ENCODE measurements around the gene TBC1D25. TPM values are rescaled to one million over a fixed set of nuclear protein-coding genes. Genes with fewer than 3 reads are reported as not detected.

TBC1D25 gene
- total and polyA plus RNA-seq, 2 of the 4 experiments (the other 2 are of a cell fraction) = 11.3 to 15.9 TPM

GRCh38 chrX:48514868-48515460 is 24.6 kb upstream of the TBC1D25 start:
- H3K14ac ChIP-seq (replicated peaks; ENCODE audit: low read depth, low read length) = no peak overlapping the region
- H3K79me1 ChIP-seq (ENCODE audit: low read depth in 1 of 2, low read length in 2 of 2) = no peaks in the 10 kb centered on the region
- no peak overlapping the region for H4K8ac ChIP-seq (ENCODE audit: low read depth in 2 of 2, low read length in 2 of 2)
- DNase-seq (no peak), ATAC-seq (ENCODE audit: low read depth) (no peak)
- no peaks in the 10 kb centered on the region for H3K4me1 ChIP-seq (ENCODE audit: control insufficient read depth, insufficient read depth, low read length)
- no peak overlapping the region for H2AFZ ChIP-seq (replicated peaks; ENCODE audit: low read length, poor library complexity)
- no peak overlapping the region for H3K4me2 ChIP-seq (ENCODE audit: low read depth, low read length)
- H3K56ac ChIP-seq (ENCODE audit: extremely low read depth, insufficient read depth, low read length) = no peak overlapping the region; the same call in 1 of the 2 replicates
- H3K9ac ChIP-seq (ENCODE audit: low read depth, low read length) = no peak overlapping the region
- no peaks in the 10 kb centered on the region for H4K20me1 ChIP-seq (ENCODE audit: insufficient read depth, low read length)
- WGBS, 2 experiments (ENCODE audit: extremely low coverage in 2 of 2, insufficient read length in 1 of 2) = 75% methylated on average over 4 of the region's 9 CpGs; no CpG with 5 or more reads in 1 of the 2 experiments
- H3K27ac ChIP-seq (ENCODE audit: insufficient read depth, low read length) = no peak overlapping the region
- H3K9me3 ChIP-seq (ENCODE audit: control insufficient read depth, insufficient read depth, low read length) = no peaks in the 10 kb centered on the region; the same call in 1 of the 2 replicates
- CTCF ChIA-PET = no interaction called here
- H3K36me3 ChIP-seq (ENCODE audit: control insufficient read depth, insufficient read depth, low read length) = peaks cover 3% of the 10 kb centered on the region
- H3K27me3 ChIP-seq (ENCODE audit: control insufficient read depth, insufficient read depth, low read length) = no peaks in the 10 kb centered on the region
- no peak overlapping the region for H3K4me3 ChIP-seq (ENCODE audit: insufficient read depth, low read depth, low read length)
- H2BK5ac ChIP-seq (ENCODE audit: low read depth, low read length, poor library complexity, severe bottlenecking) = no peak overlapping the region
- H2AK5ac ChIP-seq (ENCODE audit: low read depth, low read length) = no peak overlapping the region
- H4K91ac ChIP-seq (ENCODE audit: insufficient read depth, low read depth, low read length) = no peak overlapping the region
- H3K23ac ChIP-seq (ENCODE audit: low read depth, low read length) = no peak overlapping the region
- H2AK9ac ChIP-seq (replicated peaks; ENCODE audit: low read depth, low read length, poor library complexity) = no peak overlapping the region
- BruUV-seq (replicated peaks) = no TSS peak
- TF ChIP-seq MXI1 (IDR thresholded peaks at IDR 0.05; ENCODE audit: borderline replicate concordance, low read depth, low read length) (no peak), MAZ (IDR thresholded peaks at IDR 0.05; ENCODE audit: borderline replicate concordance, low read depth, low read length) (no peak), RAD21 (IDR thresholded peaks at IDR 0.05; ENCODE audit: low read length) (no peak), POLR2A (IDR thresholded peaks at IDR 0.05; ENCODE audit: low read depth, low read length) (no peak), CHD1 (IDR thresholded peaks at IDR 0.05; ENCODE audit: low read depth, low read length) (no peak), ELK1 (IDR thresholded peaks at IDR 0.05; ENCODE audit: borderline replicate concordance, low read depth, low read length) (no peak), FOS (IDR thresholded peaks at IDR 0.05; ENCODE audit: low read depth, low read length) (no peak), RFX5 (IDR thresholded peaks at IDR 0.05; ENCODE audit: low read depth, low read length) (no peak), SMC3 (IDR thresholded peaks at IDR 0.05; ENCODE audit: low read depth, low read length) (no peak), NFE2L2 (IDR thresholded peaks at IDR 0.05; ENCODE audit: low read depth, low read length) (no peak), RCOR1 (IDR thresholded peaks at IDR 0.05; ENCODE audit: insufficient replicate concordance, low read length) (no peak), BHLHE40 (IDR thresholded peaks at IDR 0.05; ENCODE audit: low read depth, low read length) (no peak), CEBPB (IDR thresholded peaks at IDR 0.05; ENCODE audit: low read depth, low read length) (no peak), MAFK (IDR thresholded peaks at IDR 0.05; ENCODE audit: low read depth, low read length) (no peak)
- TF ChIP-seq, protein P1, sequence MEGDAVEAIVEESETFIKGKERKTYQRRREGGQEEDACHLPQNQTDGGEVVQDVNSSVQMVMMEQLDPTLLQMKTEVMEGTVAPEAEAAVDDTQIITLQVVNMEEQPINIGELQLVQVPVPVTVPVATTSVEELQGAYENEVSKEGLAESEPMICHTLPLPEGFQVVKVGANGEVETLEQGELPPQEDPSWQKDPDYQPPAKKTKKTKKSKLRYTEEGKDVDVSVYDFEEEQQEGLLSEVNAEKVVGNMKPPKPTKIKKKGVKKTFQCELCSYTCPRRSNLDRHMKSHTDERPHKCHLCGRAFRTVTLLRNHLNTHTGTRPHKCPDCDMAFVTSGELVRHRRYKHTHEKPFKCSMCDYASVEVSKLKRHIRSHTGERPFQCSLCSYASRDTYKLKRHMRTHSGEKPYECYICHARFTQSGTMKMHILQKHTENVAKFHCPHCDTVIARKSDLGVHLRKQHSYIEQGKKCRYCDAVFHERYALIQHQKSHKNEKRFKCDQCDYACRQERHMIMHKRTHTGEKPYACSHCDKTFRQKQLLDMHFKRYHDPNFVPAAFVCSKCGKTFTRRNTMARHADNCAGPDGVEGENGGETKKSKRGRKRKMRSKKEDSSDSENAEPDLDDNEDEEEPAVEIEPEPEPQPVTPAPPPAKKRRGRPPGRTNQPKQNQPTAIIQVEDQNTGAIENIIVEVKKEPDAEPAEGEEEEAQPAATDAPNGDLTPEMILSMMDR (conservative IDR thresholded peaks at IDR 0.05; ENCODE audit: low read depth, low read length) = no peak
- TF ChIP-seq, protein P2, sequence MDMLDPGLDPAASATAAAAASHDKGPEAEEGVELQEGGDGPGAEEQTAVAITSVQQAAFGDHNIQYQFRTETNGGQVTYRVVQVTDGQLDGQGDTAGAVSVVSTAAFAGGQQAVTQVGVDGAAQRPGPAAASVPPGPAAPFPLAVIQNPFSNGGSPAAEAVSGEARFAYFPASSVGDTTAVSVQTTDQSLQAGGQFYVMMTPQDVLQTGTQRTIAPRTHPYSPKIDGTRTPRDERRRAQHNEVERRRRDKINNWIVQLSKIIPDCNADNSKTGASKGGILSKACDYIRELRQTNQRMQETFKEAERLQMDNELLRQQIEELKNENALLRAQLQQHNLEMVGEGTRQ (IDR thresholded peaks at IDR 0.05; ENCODE audit: low read depth, low read length) = no peak
- no peak overlapping the region for H2BK120ac ChIP-seq (ENCODE audit: low read depth, low read length)
- no peak overlapping the region for H2BK15ac ChIP-seq (ENCODE audit: low read depth, low read length)
- no peak overlapping the region for H3K18ac ChIP-seq (ENCODE audit: low read depth, low read length)
- no peaks in the 10 kb centered on the region for H3K9me1 ChIP-seq (ENCODE audit: insufficient read depth, low read length)
- H2BK20ac ChIP-seq (ENCODE audit: low read depth, low read length) = no peak overlapping the region
- no peak overlapping the region for H4K5ac ChIP-seq (ENCODE audit: low read depth, low read length)
- dilution Hi-C loops (cut with HindIII; ENCODE audit: low sequenced_read_pairs, unreplicated experiment) = no loop called here
- intact Hi-C loops (cut with micrococcal nuclease) = no loop called here
- in situ Hi-C loops (cut with MboI; ENCODE audit: low sequenced_read_pairs) = no loop called here
- POLR2A ChIA-PET (ENCODE audit: unreplicated experiment) = no interaction called here
- no peak overlapping the region for H3K4ac ChIP-seq (ENCODE audit: low read depth, low read length)

All from IMR-90 (cell line).